OCI-LY3 (cell line): ENCODE data around the gene MED31.

Experiments used
- EZH2phosphoT487 ChIP-seq: fragments of 200-600 bp; shearing (Covaris generic); IDR thresholded peaks from 2 replicates; pipeline ENCODE4 v1.6.1; 2018; ENCODE audit warnings: antibody characterized with exemption, mixed run types, low read depth
- TF ChIP-seq, protein P1 (sequence below): fragments of 200-600, 300-600 bp; sonication (generic); IDR thresholded peaks from 2 replicates; pipeline ENCODE4 v1.5.1; 2014; ENCODE audit warnings: antibody characterized with exemption, low read length, low read depth

DNA sequence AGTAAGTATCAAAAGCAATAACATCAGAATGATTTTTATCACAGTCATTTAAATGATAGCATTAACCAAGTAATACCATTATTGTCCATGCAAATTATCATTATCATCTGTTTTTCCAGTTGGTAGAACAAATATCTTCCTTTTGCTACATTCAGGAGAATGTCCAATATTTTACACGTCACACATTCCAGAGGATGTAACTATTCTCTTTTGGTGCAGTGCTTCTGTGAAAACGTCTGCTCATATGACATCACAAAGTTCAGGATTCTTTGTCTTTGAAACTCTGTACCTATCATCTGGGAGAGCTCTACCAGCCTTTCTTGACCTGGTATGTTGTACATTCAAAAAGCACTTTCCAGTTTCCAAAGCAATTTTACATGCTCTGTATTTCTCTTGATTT lies 54.9 kb downstream of the MED31 start:
- TF ChIP-seq, protein P1, sequence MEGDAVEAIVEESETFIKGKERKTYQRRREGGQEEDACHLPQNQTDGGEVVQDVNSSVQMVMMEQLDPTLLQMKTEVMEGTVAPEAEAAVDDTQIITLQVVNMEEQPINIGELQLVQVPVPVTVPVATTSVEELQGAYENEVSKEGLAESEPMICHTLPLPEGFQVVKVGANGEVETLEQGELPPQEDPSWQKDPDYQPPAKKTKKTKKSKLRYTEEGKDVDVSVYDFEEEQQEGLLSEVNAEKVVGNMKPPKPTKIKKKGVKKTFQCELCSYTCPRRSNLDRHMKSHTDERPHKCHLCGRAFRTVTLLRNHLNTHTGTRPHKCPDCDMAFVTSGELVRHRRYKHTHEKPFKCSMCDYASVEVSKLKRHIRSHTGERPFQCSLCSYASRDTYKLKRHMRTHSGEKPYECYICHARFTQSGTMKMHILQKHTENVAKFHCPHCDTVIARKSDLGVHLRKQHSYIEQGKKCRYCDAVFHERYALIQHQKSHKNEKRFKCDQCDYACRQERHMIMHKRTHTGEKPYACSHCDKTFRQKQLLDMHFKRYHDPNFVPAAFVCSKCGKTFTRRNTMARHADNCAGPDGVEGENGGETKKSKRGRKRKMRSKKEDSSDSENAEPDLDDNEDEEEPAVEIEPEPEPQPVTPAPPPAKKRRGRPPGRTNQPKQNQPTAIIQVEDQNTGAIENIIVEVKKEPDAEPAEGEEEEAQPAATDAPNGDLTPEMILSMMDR: no peak
- TF ChIP-seq EZH2phosphoT487: no peak
